Breast epithelium (tissue), 4 donors: ENCODE measurements around the gene DMRT1. TPM values are rescaled to one million over a fixed set of nuclear protein-coding genes. Genes with fewer than 3 reads are reported as not detected.
A peak's percentile ranks its signal among the peaks of the same experiment; 100 is the strongest.

Experiments used
- DNase-seq, 2 donors: peaks; one replicate each; pipeline ENCODE4 v3.0.0-alpha.2; 2019; ENCODE audit warnings: low spot score in 2 of 2
- H3K27ac ChIP-seq, 2 donors: fragments of 200-600 bp; sonication (generic) in 1 of 2; one replicate each; pipeline ENCODE4 v1.5.1; 2016 to 2019; ENCODE audit warnings: mild to moderate bottlenecking in 1 of 2
- H3K27me3 ChIP-seq, 2 donors: fragments of 200-600 bp; sonication (generic) in 1 of 2; one replicate each; pipeline versions ENCODE4 v1.5.1 to v1.6.0; 2017 to 2019; ENCODE audit warnings: control low read depth in 1 of 2, mild to moderate bottlenecking in 1 of 2
- H3K36me3 ChIP-seq: fragments of 200-600 bp; one replicate; pipeline ENCODE4 v1.5.1; 2019
- H3K4me1 ChIP-seq, 2 donors: fragments of 200-600 bp; sonication (generic); one replicate each; pipeline ENCODE4 v1.5.1; 2016 to 2019; ENCODE audit warnings: control low read depth in 1 of 2
- H3K4me3 ChIP-seq, 3 donors: fragments of 200-600 bp; sonication (generic); 1 replicate in 2 of 3; 2 replicates in 1 of 3; pipeline ENCODE4 v1.5.1; 2016 to 2019; ENCODE audit warnings: mild to moderate bottlenecking in 3 of 3, moderate library complexity in 2 of 3
- H3K9me3 ChIP-seq, 2 donors: fragments of 200-600 bp; sonication (generic) in 1 of 2; one replicate each; pipeline ENCODE4 v1.5.1; 2016 to 2019; ENCODE audit warnings: control low read depth in 1 of 2
- CTCF ChIP-seq, 3 donors: fragments of 450-650 bp; IDR thresholded peaks; one replicate each; pipeline ENCODE4 v1.5.1; 2016 to 2017; ENCODE audit warnings: antibody characterized with exemption in 3 of 3, mild to moderate bottlenecking in 3 of 3, moderate library complexity in 3 of 3
- POLR2A ChIP-seq: fragments of 450-650 bp; IDR thresholded peaks from one replicate; pipeline ENCODE4 v1.6.1; 2016; ENCODE audit warnings: antibody characterized with exemption, mild to moderate bottlenecking, moderate library complexity
- POLR2AphosphoS5 ChIP-seq, 3 donors: sonication (generic); formaldehyde crosslinking; IDR thresholded peaks; one replicate each; pipeline ENCODE4 v1.6.1; 2017; ENCODE audit warnings: antibody characterized with exemption in 3 of 3
- intact Hi-C: fragments of 100-400 bp; cut with DNase I; formaldehyde crosslinking; loops from one replicate; pipeline ENCODE4 v1.15.1; 2023; ENCODE audit warnings: low total_unique reads
- total RNA-seq, 3 donors: library from RNA; depleted of rRNA; stranded (reverse); fragments of >200 nt; gene quantifications; one replicate each; pipeline ENCODE4 v1.1.0, GENCODE V29; 2016

Gene DMRT1
- total RNA-seq, 3 donors from 2014 or later: not detected

- intact Hi-C loops: no loop called here
- peaks cover 19 to 99% of the 10 kb centered on the region in 2 donors for H3K27me3 ChIP-seq
These were observed 128.9 kb downstream of the DMRT1 start for GRCh38 chr9:970151-970996.

GRCh38 chr9:971901-972500, 130.5 kb downstream of the DMRT1 start:
- TF ChIP-seq POLR2AphosphoS5 (IDR thresholded peaks at IDR 0.05): no peak
- TF ChIP-seq POLR2A: no peak
- TF ChIP-seq CTCF (IDR thresholded peaks at IDR 0.05): no peak
- no peaks in the 10 kb centered on the region for H3K36me3 ChIP-seq
- H3K9me3 ChIP-seq: no peaks in the 10 kb centered on the region
- peaks cover 24 to 100% of the 10 kb centered on the region in 2 donors for H3K27me3 ChIP-seq
- intact Hi-C loops: no loop called here
- DNase-seq: no peak
- peaks cover 0 to 10% of the 10 kb centered on the region in 2 donors for H3K4me1 ChIP-seq
- H3K27ac ChIP-seq: no peak overlapping the region
- H3K4me3 ChIP-seq: peak overlapping the region; percentile 48 to 71 (median 52)

More at GRCh38 chr9:970151-970996, 128.9 kb downstream of the DMRT1 start:
- Histone ChIP-seq H3K4me1 (no peaks in the 10 kb centered on the region), H3K4me3 (peak overlapping the region in 1 of 3 donors; percentile 3), H3K27ac (no peak overlapping the region), H3K9me3 (no peaks in the 10 kb centered on the region), H3K36me3 (no peaks in the 10 kb centered on the region)
- no peak for DNase-seq
- TF ChIP-seq POLR2A (no peak), CTCF (IDR thresholded peaks at IDR 0.05) (no peak), POLR2AphosphoS5 (IDR thresholded peaks at IDR 0.05) (no peak)

- H3K4me1 ChIP-seq: peaks cover 0 to 10% of the 10 kb centered on the region in 2 donors
These were observed 131.2 kb downstream of the DMRT1 start for GRCh38 chr9:972501-973294.

GRCh38 chr9:973295-973834, 131.9 kb downstream of the DMRT1 start:
- Histone ChIP-seq H3K4me3 (no peak overlapping the region), H3K9me3 (no peaks in the 10 kb centered on the region), H3K4me1 (peaks cover 0 to 10% of the 10 kb centered on the region in 2 donors), H3K27ac (no peak overlapping the region), H3K27me3 (peaks cover 24 to 98% of the 10 kb centered on the region in 2 donors), H3K36me3 (no peaks in the 10 kb centered on the region)
- TF ChIP-seq CTCF (IDR thresholded peaks at IDR 0.05) (no peak), POLR2A (no peak), POLR2AphosphoS5 (IDR thresholded peaks at IDR 0.05) (no peak)
- intact Hi-C loops: no loop called here
- DNase-seq: no peak

More at GRCh38 chr9:972501-973294, 131.2 kb downstream of the DMRT1 start:
- H3K27ac ChIP-seq: no peak overlapping the region
- no peak for DNase-seq
- H3K4me3 ChIP-seq: peak overlapping the region; percentile 48 to 71 (median 52)
- H3K9me3 ChIP-seq: no peaks in the 10 kb centered on the region
- peaks cover 24 to 98% of the 10 kb centered on the region in 2 donors for H3K27me3 ChIP-seq
- H3K36me3 ChIP-seq: no peaks in the 10 kb centered on the region
- TF ChIP-seq POLR2A (no peak), CTCF (IDR thresholded peaks at IDR 0.05) (no peak), POLR2AphosphoS5 (IDR thresholded peaks at IDR 0.05) (no peak)
- intact Hi-C loops: no loop called here
